DOHH2 (cell line): ENCODE results near the gene PHKA2.

Experiments used
- H3F3A ChIP-seq: fragments of 200-600 bp; sonication (generic), shearing (Covaris generic); 2 replicates; pipeline ENCODE4 v1.6.0; 2016; ENCODE audit warnings: antibody characterized with exemption, mild to moderate bottlenecking; ENCODE audit not compliant: control insufficient read depth, insufficient read depth
- H3K27ac ChIP-seq: fragments of 200-600 bp; sonication (generic); 2 replicates; pipeline ENCODE4 v1.5.1; 2014; ENCODE audit warnings: low read depth, mild to moderate bottlenecking, low read length, moderate library complexity
- H3K27me3 ChIP-seq: fragments of 200-600 bp; sonication (generic); 2 replicates; pipeline ENCODE4 v1.6.1; 2014; ENCODE audit warnings: mild to moderate bottlenecking, low read length, mixed read lengths; ENCODE audit not compliant: control insufficient read depth
- H3K36me3 ChIP-seq: fragments of 200-600 bp; sonication (generic); 2 replicates; pipeline ENCODE4 v1.6.1; 2014; ENCODE audit warnings: mild to moderate bottlenecking, low read length, moderate library complexity, mixed read lengths; ENCODE audit not compliant: control insufficient read depth
- H3K4me1 ChIP-seq: fragments of 200-600 bp; sonication (generic); 2 replicates; pipeline ENCODE4 v1.6.1; 2014; ENCODE audit warnings: mild to moderate bottlenecking, low read length, mixed read lengths; ENCODE audit not compliant: control insufficient read depth
- H3K4me2 ChIP-seq: fragments of 200-600 bp; sonication (generic); 2 replicates; pipeline ENCODE4 v1.6.0; 2014; ENCODE audit warnings: mild to moderate bottlenecking, low read length, moderate library complexity
- H3K4me3 ChIP-seq: fragments of 200-600 bp; sonication (generic); 2 replicates; pipeline ENCODE4 v1.5.1; 2014; ENCODE audit warnings: mild to moderate bottlenecking, low read length, mixed read lengths
- H3K79me2 ChIP-seq: fragments of 200-600 bp; sonication (generic); 2 replicates; pipeline ENCODE4 v1.6.1; 2014; ENCODE audit warnings: mild to moderate bottlenecking, low read length, mixed read lengths; ENCODE audit not compliant: control insufficient read depth
- H3K9me2 ChIP-seq: fragments of 200-600 bp; sonication (generic); replicated peaks from 2 replicates; pipeline ENCODE4 v1.6.1; 2014; ENCODE audit warnings: mild to moderate bottlenecking, low read length, mixed read lengths; ENCODE audit not compliant: control insufficient read depth
- H3K9me3 ChIP-seq: fragments of 200-600 bp; sonication (generic); 2 replicates; pipeline ENCODE4 v1.6.1; 2014; ENCODE audit warnings: antibody characterized with exemption, low read length, mixed read lengths; ENCODE audit not compliant: control insufficient read depth, insufficient read depth
- H4K20me1 ChIP-seq: fragments of 200-600 bp; sonication (generic); 2 replicates; pipeline ENCODE4 v1.6.0; 2014; ENCODE audit warnings: low read depth, mild to moderate bottlenecking, antibody characterized with exemption, low read length, moderate library complexity; ENCODE audit not compliant: control insufficient read depth, insufficient read depth
- CTCF ChIP-seq: fragments of 200-600 bp; sonication (generic); IDR thresholded peaks from one replicate; pipeline ENCODE4 v1.5.1; 2014; ENCODE audit warnings: antibody characterized with exemption, mild to moderate bottlenecking, low read depth, low read length; ENCODE audit not compliant: poor library complexity, severe bottlenecking
- EZH2phosphoT487 ChIP-seq: fragments of 200-600 bp; sonication (generic); IDR thresholded peaks from 2 replicates; pipeline ENCODE4 v1.6.1; 2017; ENCODE audit warnings: borderline replicate concordance, mild to moderate bottlenecking, antibody characterized with exemption, low read length, moderate library complexity, mixed read lengths

PHKA2 gene

GRCh38 chrX:18934708-18935107 lies 49.2 kb downstream of the PHKA2 start:
- Histone ChIP-seq H3K27me3 (no peaks in the 10 kb centered on the region), H4K20me1 (no peaks in the 10 kb centered on the region)

GRCh38 chrX:18933617-18934016 lies 50.3 kb downstream of the PHKA2 start:
- no peaks in the 10 kb centered on the region for H3K4me1 ChIP-seq
- H4K20me1 ChIP-seq: no peaks in the 10 kb centered on the region
- no peak overlapping the region for H3K4me3 ChIP-seq
- H3K27ac ChIP-seq: no peak overlapping the region
- H3K9me3 ChIP-seq: no peaks in the 10 kb centered on the region
- TF ChIP-seq CTCF: no peak
- no peak for TF ChIP-seq EZH2phosphoT487
- H3K27me3 ChIP-seq: no peaks in the 10 kb centered on the region
- no peaks in the 10 kb centered on the region for H3K79me2 ChIP-seq
- H3K9me2 ChIP-seq: no peaks in the 10 kb centered on the region
- no peak overlapping the region for H3K4me2 ChIP-seq
- H3K36me3 ChIP-seq: no peaks in the 10 kb centered on the region
- no peaks in the 10 kb centered on the region for H3F3A ChIP-seq

More at GRCh38 chrX:18934708-18935107, 49.2 kb downstream of the PHKA2 start:
- Histone ChIP-seq H3K79me2 (no peaks in the 10 kb centered on the region), H3K4me3 (no peak overlapping the region), H3K27ac (no peak overlapping the region), H3K4me2 (no peak overlapping the region), H3K9me3 (no peaks in the 10 kb centered on the region), H3F3A (no peaks in the 10 kb centered on the region), H3K4me1 (no peaks in the 10 kb centered on the region), H3K36me3 (no peaks in the 10 kb centered on the region), H3K9me2 (no peaks in the 10 kb centered on the region)
- TF ChIP-seq CTCF (no peak), EZH2phosphoT487 (no peak)

GRCh38 chrX:18931972-18932371 lies 51.9 kb downstream of the PHKA2 start:
- Histone ChIP-seq H3K27me3 (no peaks in the 10 kb centered on the region), H3K4me3 (no peak overlapping the region), H3K9me2 (no peaks in the 10 kb centered on the region), H3F3A (no peaks in the 10 kb centered on the region), H3K9me3 (no peaks in the 10 kb centered on the region), H3K27ac (no peak overlapping the region), H4K20me1 (no peaks in the 10 kb centered on the region), H3K4me2 (no peak overlapping the region), H3K4me1 (no peaks in the 10 kb centered on the region), H3K36me3 (no peaks in the 10 kb centered on the region), H3K79me2 (no peaks in the 10 kb centered on the region)
- TF ChIP-seq CTCF (no peak), EZH2phosphoT487 (no peak)

GRCh38 chrX:18929775-18930174 lies 54.1 kb downstream of the PHKA2 start:
- no peaks in the 10 kb centered on the region for H3K9me3 ChIP-seq
- H3K36me3 ChIP-seq: no peaks in the 10 kb centered on the region
- no peaks in the 10 kb centered on the region for H3K4me1 ChIP-seq
- no peaks in the 10 kb centered on the region for H3K27me3 ChIP-seq
- TF ChIP-seq CTCF: no peak
- no peak for TF ChIP-seq EZH2phosphoT487
- no peak overlapping the region for H3K4me2 ChIP-seq
- no peaks in the 10 kb centered on the region for H4K20me1 ChIP-seq
- H3K79me2 ChIP-seq: no peaks in the 10 kb centered on the region
- H3K27ac ChIP-seq: no peak overlapping the region
- no peaks in the 10 kb centered on the region for H3F3A ChIP-seq
- no peak overlapping the region for H3K4me3 ChIP-seq
- H3K9me2 ChIP-seq: no peaks in the 10 kb centered on the region
